Endometrial microvascular endothelial cells (primary cell): Measurements from ENCODE around the gene TNFRSF25. TPM values are rescaled to one million over a fixed set of nuclear protein-coding genes. Genes with fewer than 3 reads are reported as not detected.

Source experiments
- in situ Hi-C: cut with HindIII; loops from 2 replicates; pipeline ENCODE4 v1.10.0; 2017; ENCODE audit warnings: low sequenced_read_pairs, low pct_unique_long_range_greater_than_20kb; ENCODE audit errors: inconsistent ontology term
- total RNA-seq: library from RNA; depleted of rRNA; stranded (reverse); fragments of >200 nt; gene quantifications from one replicate; pipeline ENCODE4 v1.2.3, GENCODE V29; 2015; ENCODE audit errors: inconsistent ontology term

The TNFRSF25 gene
- total RNA-seq, 1 donor from 2014 or later, result 5.9 TPM

GRCh38 chr1:6425658-6426057 lies 40.3 kb downstream of the TNFRSF25 start:
- in situ Hi-C loops, result no loop called here

DNA sequence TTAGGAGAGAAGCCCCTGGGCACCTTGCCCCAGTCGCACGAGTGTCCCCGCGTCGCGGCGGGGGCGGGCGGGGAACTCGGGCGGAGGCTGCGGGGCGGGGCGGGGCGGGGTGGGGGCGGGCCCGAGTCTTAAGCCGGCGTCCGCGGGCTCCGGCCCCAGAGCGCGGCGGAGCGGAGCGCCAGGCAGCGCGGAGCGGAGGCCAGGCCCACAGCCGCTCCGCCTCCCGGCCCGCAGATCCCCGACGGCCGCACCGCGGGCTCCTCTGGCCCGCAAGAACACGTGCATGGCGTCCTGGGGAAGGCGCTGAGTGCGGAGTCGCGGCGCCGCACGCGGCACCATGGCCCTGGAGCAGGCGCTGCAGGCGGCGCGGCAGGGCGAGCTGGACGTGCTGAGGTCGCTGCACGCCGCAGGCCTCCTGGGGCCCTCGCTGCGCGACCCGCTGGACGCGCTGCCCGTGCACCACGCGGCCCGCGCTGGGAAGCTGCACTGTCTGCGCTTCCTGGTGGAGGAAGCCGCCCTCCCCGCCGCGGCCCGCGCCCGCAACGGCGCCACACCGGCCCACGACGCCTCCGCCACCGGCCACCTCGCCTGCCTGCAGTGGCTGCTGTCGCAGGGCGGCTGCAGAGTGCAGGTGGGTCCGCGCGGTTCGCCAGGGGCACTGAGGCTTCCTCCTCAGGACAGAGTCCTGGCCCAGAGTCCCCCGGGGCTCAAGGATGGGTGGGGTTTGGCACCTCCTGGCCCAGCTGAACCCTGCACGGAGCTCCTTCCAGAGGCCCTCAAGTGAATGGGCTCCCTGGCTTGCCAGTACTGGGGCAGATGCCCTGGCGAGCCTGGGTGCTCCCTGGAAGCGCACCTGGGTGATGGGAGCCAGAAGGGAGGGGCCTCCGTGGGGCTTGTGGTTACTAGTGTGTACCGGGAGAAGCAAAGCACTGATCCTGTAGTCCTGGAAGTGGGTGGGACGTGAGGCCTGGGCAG lies 41.1 kb downstream of the TNFRSF25 start, which contains the start of gene ESPN:
ESPN (plus strand) TSS at position 158 of the 975 bp plus-strand sequence; CDS start at position 338, 180 bp downstream.
- in situ Hi-C loops, result no loop called here

DNA sequence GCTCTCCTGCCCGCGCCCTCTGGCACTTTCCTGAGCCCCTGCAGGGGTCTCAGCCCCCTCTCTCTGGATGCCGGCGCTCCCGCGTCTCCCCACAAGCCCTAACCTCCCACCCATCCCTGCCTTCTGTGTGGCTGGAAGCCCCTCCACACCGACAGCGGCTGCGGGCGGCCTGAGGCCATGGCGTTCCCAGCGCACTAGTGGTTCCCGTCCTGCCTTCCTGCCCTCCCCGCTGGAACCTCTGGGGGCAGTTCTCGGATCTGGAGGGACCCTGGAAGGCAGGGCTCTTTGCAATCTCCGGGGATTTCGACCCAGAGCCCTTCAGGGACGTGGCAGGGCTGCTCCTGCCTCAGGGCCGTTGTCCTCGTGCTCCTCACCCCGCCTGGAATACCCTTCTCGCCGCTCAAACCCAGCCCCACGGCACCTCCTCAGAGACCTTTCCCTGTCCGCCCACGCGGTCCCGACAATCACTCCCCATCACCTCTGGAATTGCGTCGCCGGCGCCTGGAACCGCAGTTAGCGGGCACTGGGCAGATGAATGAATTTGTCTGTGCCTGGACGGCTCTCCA lies 41.9 kb downstream of the TNFRSF25 start:
- in situ Hi-C loops, result no loop called here

GRCh38 chr1:6423321-6423999 lies 42.5 kb downstream of the TNFRSF25 start:
- in situ Hi-C loops, result no loop called here

DNA sequence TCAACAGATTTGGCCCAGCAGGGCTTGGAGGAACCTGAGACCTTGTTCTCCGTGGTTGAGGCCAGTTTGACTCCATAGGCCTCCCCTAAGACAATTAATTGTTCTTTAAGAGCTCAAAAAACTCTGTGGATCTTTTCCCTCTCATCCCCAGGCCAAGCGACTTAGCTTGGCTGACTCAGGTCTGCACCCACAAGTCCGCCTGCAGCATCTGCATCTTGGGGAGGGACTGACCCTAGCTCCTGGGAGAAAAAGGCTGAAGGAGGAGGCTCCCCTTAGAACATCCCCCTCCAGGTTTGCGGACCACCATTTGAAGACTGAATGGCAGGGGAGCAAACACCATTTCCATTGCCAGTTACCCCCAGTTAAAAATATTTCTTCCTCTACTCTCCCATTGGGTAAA lies 44.7 kb downstream of the TNFRSF25 start:
- in situ Hi-C loops, result no loop called here

GRCh38 chr1:6420454-6421042 lies 45.4 kb downstream of the TNFRSF25 start:
- in situ Hi-C loops, result no loop called here

DNA sequence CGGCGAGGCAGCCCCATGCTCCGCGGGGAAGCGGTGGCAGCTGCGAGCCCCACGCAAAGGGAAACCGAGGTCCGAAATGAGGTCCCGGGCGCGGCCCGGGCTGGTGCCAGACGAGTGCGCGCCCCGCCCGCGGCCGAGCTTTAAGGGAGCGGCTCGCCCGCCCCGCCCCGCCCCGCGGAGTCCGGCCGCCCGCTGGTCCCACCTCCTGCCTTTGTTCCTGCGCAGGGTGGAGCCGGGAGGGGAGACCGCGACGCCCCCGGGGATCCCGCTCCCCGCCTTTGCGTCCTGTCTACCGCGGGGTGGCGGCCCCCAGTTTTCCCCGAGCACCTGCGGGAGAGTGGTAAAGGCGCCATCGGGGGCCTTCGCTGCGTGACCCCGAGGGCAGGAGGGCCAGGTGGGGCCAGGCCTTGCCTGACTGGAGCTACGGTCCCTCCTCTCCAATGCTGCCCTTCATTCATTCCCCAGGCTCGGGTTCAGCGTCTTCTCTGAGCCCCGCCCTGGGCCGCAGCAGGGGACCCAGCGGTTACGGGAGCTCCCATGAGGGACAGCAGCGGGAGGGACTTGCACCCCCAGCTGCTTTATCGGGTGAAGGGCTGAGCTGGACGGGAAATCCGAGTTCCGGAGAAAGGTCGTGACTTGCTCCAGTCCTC lies 46.0 kb downstream of the TNFRSF25 start, which contains the start of gene HES2:
HES2 (minus strand) TSS at position 116 of the 650 bp plus-strand sequence; CDS start at position 17, 99 bp downstream.
- in situ Hi-C loops, result no loop called here

DNA sequence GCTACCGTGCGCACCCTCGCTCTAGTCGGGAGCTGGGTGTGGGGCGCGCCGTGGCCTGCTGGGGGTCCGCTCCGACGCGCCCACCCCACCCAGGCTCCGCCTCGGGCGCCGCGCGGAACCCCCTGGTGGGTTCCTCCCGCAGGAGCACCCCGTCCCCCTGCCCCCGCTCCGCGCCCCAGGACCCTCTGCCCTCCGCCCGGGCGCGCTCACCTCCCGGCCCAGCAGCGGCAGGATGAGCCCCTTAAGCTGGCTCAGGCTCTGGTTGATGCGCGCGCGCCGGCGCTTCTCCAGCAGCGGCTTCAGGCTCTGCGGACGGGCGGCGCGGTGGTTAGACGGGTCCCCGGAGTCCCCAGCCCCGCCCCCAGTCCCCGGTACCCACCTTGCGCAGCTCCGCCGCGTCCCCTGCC lies 46.6 kb downstream of the TNFRSF25 start:
- in situ Hi-C loops, result no loop called here

GRCh38 chr1:6418668-6419396 lies 47.1 kb downstream of the TNFRSF25 start:
- in situ Hi-C loops, result no loop called here

DNA sequence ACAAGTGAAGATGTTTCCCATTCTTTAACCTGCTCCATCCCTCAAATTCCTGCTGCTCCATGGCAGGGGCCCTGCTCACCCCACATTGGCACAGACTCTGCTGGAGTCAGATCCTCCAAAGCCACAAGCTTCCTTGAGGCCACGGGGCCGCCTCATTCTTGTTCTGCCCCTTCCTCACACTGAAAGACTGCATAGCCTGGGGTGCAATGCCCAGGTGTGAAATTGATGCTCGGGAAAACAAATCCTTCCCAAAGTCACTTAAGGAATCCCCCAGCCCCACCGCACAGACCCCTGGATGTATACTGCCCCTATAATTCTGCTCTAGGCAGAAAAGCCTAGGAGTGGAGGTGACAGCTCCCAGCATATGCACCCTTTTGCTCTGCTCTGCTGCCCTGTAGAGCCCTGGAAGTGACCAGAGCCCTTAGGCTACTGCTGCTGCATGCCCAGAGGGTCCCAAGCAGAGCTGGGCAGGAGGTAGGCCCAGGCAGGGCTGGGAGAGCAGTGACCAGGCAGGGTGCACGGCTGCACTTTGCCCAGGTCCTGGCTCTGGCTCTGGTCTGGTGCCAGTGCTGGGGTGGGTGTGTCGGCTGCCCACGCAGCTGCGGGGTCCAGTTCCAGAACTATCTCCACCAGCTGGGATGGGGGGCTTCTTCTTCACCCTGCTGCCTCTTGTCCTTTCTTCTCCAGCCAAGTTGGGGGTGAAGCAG lies 47.9 kb downstream of the TNFRSF25 start:
- in situ Hi-C loops, result no loop called here

- in situ Hi-C loops, result no loop called here
Observed at GRCh38 chr1:6416906-6417305, 49.1 kb downstream of the TNFRSF25 start.

DNA sequence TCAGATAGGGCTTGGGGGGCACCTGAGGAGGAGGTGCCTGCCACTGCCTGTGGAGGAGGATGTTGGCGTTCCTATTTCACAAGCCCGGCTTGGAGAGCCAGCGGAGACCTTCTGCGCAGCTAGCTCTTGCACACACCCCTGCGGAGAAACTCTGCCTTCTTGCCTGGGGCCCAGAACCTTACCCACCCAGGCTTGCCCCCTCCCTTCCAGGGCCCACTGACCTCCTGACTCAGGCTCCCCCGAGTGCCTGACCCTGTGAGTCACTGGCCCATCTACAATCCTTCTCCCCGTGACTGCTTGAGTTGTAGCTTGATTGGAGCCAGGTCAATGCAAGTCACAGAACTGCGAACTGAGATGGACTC lies 49.7 kb downstream of the TNFRSF25 start:
- in situ Hi-C loops, result no loop called here

DNA sequence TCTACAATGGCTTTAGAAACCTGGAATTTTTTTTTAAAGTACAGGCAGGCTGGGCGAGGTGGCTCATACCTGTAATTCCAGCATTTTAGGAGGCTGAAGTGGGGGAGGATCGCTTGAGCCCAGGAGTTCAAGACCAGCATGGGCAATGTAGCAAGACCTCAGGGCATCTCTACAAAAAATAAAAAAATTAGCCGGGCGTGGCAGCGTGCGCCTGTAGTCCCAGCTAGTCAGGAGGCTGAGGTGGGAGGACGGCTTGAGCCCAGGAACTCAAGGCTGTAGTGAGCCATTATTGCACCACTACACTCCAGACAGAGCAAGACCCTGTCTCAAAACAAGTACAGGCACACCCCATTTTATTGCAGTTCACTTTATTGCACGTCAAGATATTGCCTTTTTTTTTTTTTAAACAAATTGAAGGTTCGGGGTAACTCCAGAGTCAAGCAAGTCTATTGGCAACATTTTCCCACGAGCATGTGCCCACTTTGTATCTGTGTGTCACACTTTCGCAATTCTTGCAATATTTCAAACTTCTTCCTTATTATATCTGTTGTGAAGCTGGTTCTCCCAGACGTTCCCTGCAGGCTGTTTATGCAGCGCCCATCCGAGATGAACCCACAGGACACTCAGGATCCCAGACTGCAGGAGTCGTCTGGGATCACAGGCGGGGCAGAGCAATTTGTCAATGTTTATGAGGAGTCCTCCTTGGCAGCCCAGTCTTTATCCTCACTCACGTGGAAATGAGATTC lies 50.9 kb downstream of the TNFRSF25 start:
- in situ Hi-C loops, result no loop called here

- in situ Hi-C loops, result no loop called here
Observed at GRCh38 chr1:6414443-6414844, 51.5 kb downstream of the TNFRSF25 start.

DNA sequence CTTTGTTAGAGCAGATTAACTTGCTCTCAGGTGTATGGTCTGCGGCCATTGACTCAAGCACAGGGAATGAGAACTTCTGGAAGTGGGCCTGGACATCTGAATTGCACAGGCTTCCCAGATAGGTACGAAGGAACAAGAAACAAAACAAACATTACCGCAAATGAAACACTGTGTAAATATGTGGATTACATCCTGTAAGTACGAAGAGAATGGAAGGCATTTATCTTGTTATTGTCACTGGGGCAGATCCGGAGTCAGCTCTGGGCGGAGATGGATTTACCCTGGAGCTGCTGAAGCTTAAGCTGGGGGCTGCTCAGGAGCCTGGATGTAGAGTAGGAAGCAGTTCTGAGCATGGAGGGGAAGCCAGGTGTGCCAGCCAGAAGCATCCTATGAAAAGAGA lies 53.1 kb downstream of the TNFRSF25 start:
- in situ Hi-C loops, result no loop called here
